ENCODE data around the gene CMIP. TPM values are rescaled to one million over a fixed set of nuclear protein-coding genes. Genes with fewer than 3 reads are reported as not detected.

Gene CMIP
- total RNA-seq, 1 experiment from 2014 or later = 48.2 TPM

DNA sequence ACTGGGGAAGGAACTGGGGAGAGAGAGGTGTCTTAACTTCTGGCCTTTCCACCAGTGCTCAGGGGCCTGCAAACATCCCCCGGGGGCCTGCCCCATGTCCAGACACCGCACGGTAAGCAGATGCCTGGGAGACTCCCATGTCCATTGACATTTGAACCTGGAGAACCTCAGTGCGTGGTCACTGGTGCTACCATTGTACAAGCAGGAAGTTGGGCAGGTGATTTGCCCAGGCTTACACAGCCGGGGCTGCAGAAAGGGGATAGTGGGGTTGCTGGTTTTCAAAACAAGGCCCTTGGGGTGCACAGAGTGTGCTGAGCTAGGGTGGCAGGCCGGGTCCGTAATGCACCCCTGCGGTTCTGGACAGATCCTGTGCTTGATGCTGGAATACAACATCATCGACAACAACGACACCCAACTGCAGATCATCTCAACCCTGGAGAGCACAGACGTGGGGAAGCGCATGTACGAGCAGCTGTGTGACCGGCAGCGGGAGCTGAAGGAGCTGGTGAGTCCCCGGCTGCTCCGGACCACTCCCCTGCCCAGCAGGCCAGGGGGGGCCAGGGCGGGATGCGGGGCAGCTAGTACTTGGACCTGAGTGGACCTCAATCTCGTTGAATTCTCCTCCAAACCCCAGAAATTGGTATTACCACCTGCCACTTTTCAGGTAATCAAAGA, 256.8 kb downstream of the CMIP start:
- H4K8ac ChIP-seq (replicated peaks; ENCODE audit: insufficient read length, low read depth, low read length) = no peak overlapping the region
- no peak overlapping the region for H3K4me2 ChIP-seq (ENCODE audit: insufficient read depth, insufficient read length, low read length)

More for the DNA sequence above, 256.8 kb downstream of the CMIP start:
- peaks cover 27 to 57% (median 47%) of the 10 kb centered on the region in 3 experiments; a peak in 6 of 7 replicates for H3K36me3 Mint-ChIP-seq (ENCODE audit: insufficient read depth in 1 of 3, low read depth in 3 of 3)
- Histone ChIP-seq H4K91ac (ENCODE audit: insufficient read length, low read depth, low read length) (no peak overlapping the region), H4K20me1 (ENCODE audit: control insufficient read depth, insufficient read depth, insufficient read length) (no peaks in the 10 kb centered on the region), H3K14ac (ENCODE audit: insufficient read depth, low read length) (no peak overlapping the region), H3K4me1 (ENCODE audit: insufficient read depth, low read length) (no peaks in the 10 kb centered on the region), H3K79me2 (ENCODE audit: insufficient read depth, low read length) (no peaks in the 10 kb centered on the region), H3K9ac (ENCODE audit: extremely low read depth, insufficient read length, low read length) (no peak overlapping the region), H2BK12ac (ENCODE audit: insufficient read length, low read depth, low read length) (no peak overlapping the region), H2BK20ac (ENCODE audit: low read depth, low read length, poor library complexity, severe bottlenecking) (no peak overlapping the region), H3K27me3 (ENCODE audit: insufficient read depth, low read length) (no peaks in the 10 kb centered on the region), H2BK5ac (ENCODE audit: insufficient read length, low read length) (no peak overlapping the region), H4K5ac (ENCODE audit: insufficient read length, low read depth, low read length) (no peak overlapping the region), H3K79me1 (ENCODE audit: insufficient read depth, low read depth, low read length, poor library complexity, severe bottlenecking) (no peaks in the 10 kb centered on the region), H3K18ac (ENCODE audit: insufficient read length, low read depth, low read length) (no peak overlapping the region), H2BK120ac (ENCODE audit: low read depth, low read length, poor library complexity, severe bottlenecking) (no peak overlapping the region), H2AFZ (ENCODE audit: low read length) (no peak overlapping the region), H3K23ac (ENCODE audit: insufficient read length, low read depth, low read length) (no peak overlapping the region), H3K27ac (ENCODE audit: insufficient read length, low read depth, low read length) (no peak overlapping the region), H3K23me2 (ENCODE audit: insufficient read length, low read depth, low read length, poor library complexity, severe bottlenecking) (no peaks in the 10 kb centered on the region), H3K4ac (ENCODE audit: low read depth, low read length) (no peak overlapping the region), H2AK5ac (ENCODE audit: insufficient read length, low read length) (no peak overlapping the region), H2BK15ac (ENCODE audit: low read depth, low read length) (no peak overlapping the region), H3K9me3 (ENCODE audit: control insufficient read depth, low read depth, low read length) (no peaks in the 10 kb centered on the region), H3T11ph (ENCODE audit: low read length) (no peak overlapping the region), H3K56ac (ENCODE audit: insufficient read length, low read depth, low read length) (no peak overlapping the region)
- no peaks in the 10 kb centered on the region for H3K27me3 Mint-ChIP-seq (ENCODE audit: low read depth)
- H3K27ac Mint-ChIP-seq = peak overlapping the region in 1 of 3 experiments; percentile 96; a peak in 2 of 7 replicates
- H3K4me3 Mint-ChIP-seq = no peak overlapping the region
- 0 out of 4 replicates have a peak, but pooled peaks cover 0 to 4% of the 10 kb centered on the region in 2 experiments for H3K4me1 Mint-ChIP-seq
- no peak for DNase-seq
- TF ChIP-seq, protein P1, sequence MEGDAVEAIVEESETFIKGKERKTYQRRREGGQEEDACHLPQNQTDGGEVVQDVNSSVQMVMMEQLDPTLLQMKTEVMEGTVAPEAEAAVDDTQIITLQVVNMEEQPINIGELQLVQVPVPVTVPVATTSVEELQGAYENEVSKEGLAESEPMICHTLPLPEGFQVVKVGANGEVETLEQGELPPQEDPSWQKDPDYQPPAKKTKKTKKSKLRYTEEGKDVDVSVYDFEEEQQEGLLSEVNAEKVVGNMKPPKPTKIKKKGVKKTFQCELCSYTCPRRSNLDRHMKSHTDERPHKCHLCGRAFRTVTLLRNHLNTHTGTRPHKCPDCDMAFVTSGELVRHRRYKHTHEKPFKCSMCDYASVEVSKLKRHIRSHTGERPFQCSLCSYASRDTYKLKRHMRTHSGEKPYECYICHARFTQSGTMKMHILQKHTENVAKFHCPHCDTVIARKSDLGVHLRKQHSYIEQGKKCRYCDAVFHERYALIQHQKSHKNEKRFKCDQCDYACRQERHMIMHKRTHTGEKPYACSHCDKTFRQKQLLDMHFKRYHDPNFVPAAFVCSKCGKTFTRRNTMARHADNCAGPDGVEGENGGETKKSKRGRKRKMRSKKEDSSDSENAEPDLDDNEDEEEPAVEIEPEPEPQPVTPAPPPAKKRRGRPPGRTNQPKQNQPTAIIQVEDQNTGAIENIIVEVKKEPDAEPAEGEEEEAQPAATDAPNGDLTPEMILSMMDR (conservative IDR thresholded peaks at IDR 0.05) = no peak
- no CpG with 5 or more reads among the region's 20 CpGs for WGBS (ENCODE audit: extremely low coverage, insufficient read length, low lambda C conversion rate)
- no peaks in the 10 kb centered on the region for H3K9me3 Mint-ChIP-seq

All from H9 (cell line).